ENCODE results near the gene SLC27A1. TPM values are rescaled to one million over a fixed set of nuclear protein-coding genes. Genes with fewer than 3 reads are reported as not detected.

The SLC27A1 gene
- total RNA-seq (2014; rRNA removed; shearing (Covaris generic)) = 30.0 and 34.0 TPM in 2 replicates
- polyA plus RNA-seq (2016; fragmentation: Nextera tagmentation; extraction: Ambion mirVana) = 20.4 and 21.9 TPM in 2 replicates

DNA sequence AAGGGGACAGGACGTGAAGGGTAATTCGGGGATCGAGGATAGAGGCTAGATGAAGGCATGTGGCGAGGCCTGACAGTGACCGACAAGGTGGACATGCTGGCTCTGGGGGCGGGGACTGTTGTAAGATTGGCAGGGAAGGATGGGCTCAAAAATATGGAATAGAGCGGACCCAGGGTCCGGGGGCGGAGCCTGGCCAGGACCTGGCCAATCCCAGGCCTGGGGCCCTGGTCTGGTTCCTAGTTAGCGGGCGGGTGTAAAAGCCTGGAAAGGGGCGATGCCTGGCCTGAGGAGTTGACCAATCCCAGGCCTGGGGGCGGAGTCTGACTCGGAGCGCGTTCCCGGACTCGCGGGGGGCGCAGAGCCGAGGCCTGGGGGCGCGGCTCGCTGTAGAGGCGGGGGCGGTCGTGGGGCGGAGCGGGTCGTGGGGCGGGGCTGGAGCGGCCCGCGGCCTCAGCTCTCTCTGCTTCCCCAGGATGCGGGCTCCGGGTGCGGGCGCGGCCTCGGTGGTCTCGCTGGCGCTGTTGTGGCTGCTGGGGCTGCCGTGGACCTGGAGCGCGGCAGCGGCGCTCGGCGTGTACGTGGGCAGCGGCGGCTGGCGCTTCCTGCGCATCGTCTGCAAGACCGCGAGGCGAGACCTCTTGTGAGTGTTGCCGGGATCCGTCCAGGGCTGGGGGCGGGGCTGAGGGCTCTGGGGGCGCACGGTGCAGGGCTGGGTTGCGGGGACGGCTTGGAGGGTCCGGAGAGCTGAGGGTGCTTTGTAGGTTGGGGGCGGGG, at the start of gene SLC27A1:
Gene SLC27A1, plus strand, starts transcription at position 457 of the 774 bp plus-strand sequence. Its CDS starts 17 bp downstream, at position 474.
- Histone ChIP-seq H3K9ac (peak within 1 kb of the TSS; percentile 79), H3K4me2 (ENCODE audit: unreplicated experiment) (peak within 1 kb of the TSS; percentile 96), H4K20me1 (ENCODE audit: insufficient read depth) (no peaks in the 10 kb centered on the region), H3K9me3 (ENCODE audit: low read depth) (no peaks in the 10 kb centered on the region), H3K79me2 (ENCODE audit: insufficient read depth) (peaks cover 46% of the 10 kb centered on the region), H3K4me3 (peak within 1 kb of the TSS; percentile 72), H3K4me1 (ENCODE audit: insufficient read depth) (peaks cover 32% of the 10 kb centered on the region), H3K9me2 (ENCODE audit: insufficient read depth) (no peaks in the 10 kb centered on the region), H3K27ac (peak within 1 kb of the TSS; percentile 77), H3K27me3 (replicated peaks; ENCODE audit: insufficient read depth) (no peaks in the 10 kb centered on the region), H2AFZ (peak within 1 kb of the TSS; percentile 92), H3K36me3 (ENCODE audit: low read depth) (no peaks in the 10 kb centered on the region), H3F3A (ENCODE audit: insufficient read depth) (peaks cover 12% of the 10 kb centered on the region; the same call in 1 of the 2 replicates)
- 2% methylated on average over 33 to 67 of the region's 67 CpGs for WGBS, 2 experiments (ENCODE audit: low coverage in 1 of 2, low lambda C conversion rate in 2 of 2, missing lambda C conversion rate in 2 of 2)
- DNase-seq = peak; percentile 100
- in situ Hi-C loops (cut with MboI) = no loop called here
- TF ChIP-seq EZH2phosphoT487 (IDR thresholded peaks at IDR 0.05; ENCODE audit: insufficient read depth, low read depth) = no peak
- no peak for TF ChIP-seq EZH2 (IDR thresholded peaks at IDR 0.05; ENCODE audit: insufficient read depth, poor library complexity, severe bottlenecking)

DNA sequence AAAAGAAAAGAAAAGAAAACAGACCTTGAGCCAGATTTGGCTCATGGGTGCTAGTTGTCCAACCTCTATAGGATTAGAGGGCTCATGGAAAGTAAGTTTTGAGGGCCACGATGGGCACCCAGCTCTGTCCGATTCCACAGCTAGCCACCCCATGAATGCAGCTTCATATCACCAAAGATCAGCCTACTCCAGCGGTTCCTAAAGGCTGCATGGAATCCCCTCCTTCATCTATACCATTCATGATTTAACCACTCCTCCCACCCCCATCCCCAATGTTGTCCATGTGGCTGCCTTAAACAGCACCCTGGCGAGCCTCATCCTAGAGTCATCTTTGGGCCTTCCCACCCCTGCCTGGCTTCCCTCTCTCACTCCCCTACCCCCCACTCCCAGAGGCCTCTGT, 48.4 kb upstream of the SLC27A1 start:
- H3K27me3 ChIP-seq (replicated peaks; ENCODE audit: insufficient read depth) = no peaks in the 10 kb centered on the region
- no peaks in the 10 kb centered on the region for H3K9me3 ChIP-seq (ENCODE audit: low read depth)
- H3K36me3 ChIP-seq (ENCODE audit: low read depth) = no peaks in the 10 kb centered on the region
- H3F3A ChIP-seq (ENCODE audit: insufficient read depth) = 0 out of 2 replicates have a peak, but pooled peaks cover 8% of the 10 kb centered on the region
- no peaks in the 10 kb centered on the region; the same call in 1 of the 2 replicates for H3K4me1 ChIP-seq (ENCODE audit: insufficient read depth)
- no peaks in the 10 kb centered on the region for H4K20me1 ChIP-seq (ENCODE audit: insufficient read depth)
- no peak overlapping the region for H3K4me3 ChIP-seq
- WGBS, 2 experiments (ENCODE audit: low coverage in 1 of 2, low lambda C conversion rate in 2 of 2, missing lambda C conversion rate in 2 of 2) = 97 to 98% methylated on average over 4 of the region's 4 CpGs
- in situ Hi-C loops (cut with MboI) = no loop called here
- H3K27ac ChIP-seq = no peak overlapping the region
- H3K4me2 ChIP-seq (ENCODE audit: unreplicated experiment) = no peak overlapping the region
- no peak for TF ChIP-seq EZH2phosphoT487 (IDR thresholded peaks at IDR 0.05; ENCODE audit: insufficient read depth, low read depth)
- no peak for TF ChIP-seq EZH2 (IDR thresholded peaks at IDR 0.05; ENCODE audit: insufficient read depth, poor library complexity, severe bottlenecking)
- H3K9ac ChIP-seq = no peak overlapping the region
- no peaks in the 10 kb centered on the region for H3K9me2 ChIP-seq (ENCODE audit: insufficient read depth)
- DNase-seq = no peak
- no peaks in the 10 kb centered on the region for H3K79me2 ChIP-seq (ENCODE audit: insufficient read depth)
- no peak overlapping the region for H2AFZ ChIP-seq

DNA sequence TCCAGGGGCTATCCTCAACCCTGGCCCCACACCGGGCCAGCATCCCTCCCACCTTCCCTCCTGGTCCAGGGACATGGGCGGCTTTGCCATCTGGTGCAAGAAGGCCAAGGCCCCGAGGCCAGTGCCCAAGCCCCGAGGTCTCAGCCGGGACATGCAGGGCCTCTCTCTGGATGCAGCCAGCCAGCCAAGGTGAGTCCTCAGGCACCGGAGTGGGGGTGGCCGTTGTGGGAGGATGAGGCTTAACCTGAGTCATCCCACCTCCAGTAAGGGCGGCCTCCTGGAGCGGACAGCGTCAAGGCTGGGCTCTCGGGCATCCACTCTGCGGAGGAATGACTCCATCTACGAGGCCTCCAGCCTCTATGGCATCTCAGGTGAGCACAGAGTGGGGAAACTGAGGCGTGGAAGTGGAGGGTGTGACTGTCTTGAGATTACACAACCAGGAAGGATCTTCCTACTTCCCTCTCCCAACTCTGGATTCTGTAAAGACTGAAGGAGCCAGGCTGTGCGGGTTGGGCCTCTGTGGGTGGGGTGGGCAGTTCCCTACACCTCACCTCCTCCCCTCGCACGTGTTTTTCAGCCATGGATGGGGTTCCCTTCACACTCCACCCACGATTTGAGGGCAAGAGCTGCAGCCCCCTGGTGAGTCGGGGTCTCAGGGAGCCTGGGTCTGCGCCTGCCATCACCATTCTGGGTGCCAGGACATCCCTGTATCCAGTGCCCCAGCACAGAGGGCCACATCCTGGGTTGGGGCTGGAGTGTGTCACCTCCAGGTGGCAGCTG, 46.7 kb upstream of the SLC27A1 start:
- no peaks in the 10 kb centered on the region for H3K79me2 ChIP-seq (ENCODE audit: insufficient read depth)
- H3F3A ChIP-seq (ENCODE audit: insufficient read depth) = 0 out of 2 replicates have a peak, but pooled peaks cover 8% of the 10 kb centered on the region
- H3K27me3 ChIP-seq (replicated peaks; ENCODE audit: insufficient read depth) = no peaks in the 10 kb centered on the region
- H3K4me1 ChIP-seq (ENCODE audit: insufficient read depth) = no peaks in the 10 kb centered on the region; the same call in 1 of the 2 replicates
- H2AFZ ChIP-seq = no peak overlapping the region
- no peak for TF ChIP-seq EZH2 (IDR thresholded peaks at IDR 0.05; ENCODE audit: insufficient read depth, poor library complexity, severe bottlenecking)
- TF ChIP-seq EZH2phosphoT487 (IDR thresholded peaks at IDR 0.05; ENCODE audit: insufficient read depth, low read depth) = no peak
- in situ Hi-C loops (cut with MboI) = no loop called here
- no peaks in the 10 kb centered on the region for H4K20me1 ChIP-seq (ENCODE audit: insufficient read depth)
- no peak overlapping the region for H3K27ac ChIP-seq
- H3K4me3 ChIP-seq = no peak overlapping the region
- H3K4me2 ChIP-seq (ENCODE audit: unreplicated experiment) = no peak overlapping the region
- no peaks in the 10 kb centered on the region for H3K9me2 ChIP-seq (ENCODE audit: insufficient read depth)
- no peak overlapping the region for H3K9ac ChIP-seq
- no peaks in the 10 kb centered on the region for H3K36me3 ChIP-seq (ENCODE audit: low read depth)
- 93 to 97% methylated on average over 20 of the region's 20 CpGs for WGBS, 2 experiments (ENCODE audit: low coverage in 1 of 2, low lambda C conversion rate in 2 of 2, missing lambda C conversion rate in 2 of 2)
- DNase-seq = no peak
- no peaks in the 10 kb centered on the region for H3K9me3 ChIP-seq (ENCODE audit: low read depth)

DNA sequence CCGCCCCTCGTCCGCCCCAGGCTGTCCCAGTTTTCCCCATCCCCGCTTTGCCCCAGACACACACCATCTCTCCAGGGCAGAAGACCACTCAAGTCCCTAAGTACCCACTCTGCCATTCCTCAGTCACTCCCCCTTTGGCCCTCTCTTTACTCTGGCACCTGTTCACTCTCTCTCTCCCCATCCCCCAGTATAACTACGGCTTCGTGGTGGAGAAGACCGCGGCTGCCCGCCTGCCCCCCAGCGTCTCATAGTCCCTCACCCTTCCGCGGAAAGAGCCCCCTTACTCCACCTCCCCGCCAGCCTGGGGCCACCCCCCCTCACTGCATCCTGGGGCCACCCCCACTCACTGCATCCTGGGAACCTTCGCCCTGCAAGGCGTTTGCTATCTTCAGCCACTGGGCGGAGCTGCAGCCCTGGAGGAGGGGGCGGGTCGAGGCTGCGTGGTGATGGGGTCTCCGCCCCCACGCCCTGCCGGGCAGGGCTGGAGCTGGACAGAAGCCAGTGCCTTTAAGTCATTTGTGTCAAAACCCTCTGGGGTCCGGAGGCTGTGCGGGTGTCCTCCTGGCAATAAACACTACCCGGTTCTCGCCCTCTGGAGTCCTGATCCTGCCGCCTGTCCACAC, 45.5 kb upstream of the SLC27A1 start:
- no peak overlapping the region for H3K4me3 ChIP-seq
- no peak overlapping the region for H3K27ac ChIP-seq
- H3K27me3 ChIP-seq (replicated peaks; ENCODE audit: insufficient read depth) = no peaks in the 10 kb centered on the region
- no peak overlapping the region for H2AFZ ChIP-seq
- H3K36me3 ChIP-seq (ENCODE audit: low read depth) = no peaks in the 10 kb centered on the region
- no peaks in the 10 kb centered on the region; the same call in 1 of the 2 replicates for H3K4me1 ChIP-seq (ENCODE audit: insufficient read depth)
- no peaks in the 10 kb centered on the region for H3F3A ChIP-seq (ENCODE audit: insufficient read depth)
- H4K20me1 ChIP-seq (ENCODE audit: insufficient read depth) = no peaks in the 10 kb centered on the region
- WGBS, 2 experiments (ENCODE audit: low coverage in 1 of 2, low lambda C conversion rate in 2 of 2, missing lambda C conversion rate in 2 of 2) = 43 to 51% methylated on average over 21 to 27 of the region's 27 CpGs
- no peak overlapping the region for H3K9ac ChIP-seq
- no peaks in the 10 kb centered on the region for H3K9me3 ChIP-seq (ENCODE audit: low read depth)
- TF ChIP-seq EZH2phosphoT487 (IDR thresholded peaks at IDR 0.05; ENCODE audit: insufficient read depth, low read depth) (no peak), EZH2 (IDR thresholded peaks at IDR 0.05; ENCODE audit: insufficient read depth, poor library complexity, severe bottlenecking) (no peak)
- no peak overlapping the region for H3K4me2 ChIP-seq (ENCODE audit: unreplicated experiment)
- in situ Hi-C loops (cut with MboI) = no loop called here
- DNase-seq = peak; percentile 24
- no peaks in the 10 kb centered on the region for H3K9me2 ChIP-seq (ENCODE audit: insufficient read depth)
- H3K79me2 ChIP-seq (ENCODE audit: insufficient read depth) = no peaks in the 10 kb centered on the region

Data from GM23248 (cell line).